Hematopoietic multipotent progenitor cell treated with erythropoietin and hydrocortisone succinate and interleukin-3 and kit ligand, for 8 days (in vitro differentiated cells): Measurements from ENCODE around the gene VPREB3.
A peak's percentile ranks its signal among the peaks of the same experiment; 100 is the strongest.

ENCODE experiments used
- DNase-seq: peaks from one replicate; pipeline ENCODE4 v3.0.0-alpha.2; 2015

Gene VPREB3

GRCh38 chr22:23782252-23782651 lies 28.0 kb upstream of the VPREB3 start:
- DNase-seq = no peak

GRCh38 chr22:23781511-23782183 lies 27.4 kb upstream of the VPREB3 start:
- DNase-seq = no peak

GRCh38 chr22:23781065-23781464 lies 26.8 kb upstream of the VPREB3 start:
- DNase-seq = no peak

GRCh38 chr22:23780146-23780748 lies 26.0 kb upstream of the VPREB3 start:
- no peak for DNase-seq

GRCh38 chr22:23779731-23780130 lies 25.5 kb upstream of the VPREB3 start:
- DNase-seq = no peak

- no peak for DNase-seq
Observed at GRCh38 chr22:23779083-23779482, 24.9 kb upstream of the VPREB3 start.

GRCh38 chr22:23778577-23778900 lies 24.3 kb upstream of the VPREB3 start:
- DNase-seq = no peak

- no peak for DNase-seq
Observed at GRCh38 chr22:23777776-23778576, 23.8 kb upstream of the VPREB3 start.

GRCh38 chr22:23775779-23776375 lies 21.7 kb upstream of the VPREB3 start:
- no peak for DNase-seq

- DNase-seq = no peak
Observed at GRCh38 chr22:23774922-23775436, 20.8 kb upstream of the VPREB3 start.

GRCh38 chr22:23774114-23774921 lies 20.1 kb upstream of the VPREB3 start:
- DNase-seq = no peak

GRCh38 chr22:23773483-23774113 lies 19.4 kb upstream of the VPREB3 start:
- no peak for DNase-seq

- peak; percentile 38 for DNase-seq
Observed at GRCh38 chr22:23772649-23773473, 18.6 kb upstream of the VPREB3 start, which contains the start of gene MMP11. Gene MMP11 (plus strand): TSS chr22:23772849. CDS start chr22:23772871, 22 bp downstream.

GRCh38 chr22:23772315-23772648 lies 18.1 kb upstream of the VPREB3 start:
- no peak for DNase-seq

GRCh38 chr22:23769321-23769965 lies 15.2 kb upstream of the VPREB3 start:
- DNase-seq = no peak

GRCh38 chr22:23767673-23768548 lies 13.7 kb upstream of the VPREB3 start, which contains the start of gene CHCHD10:
Gene CHCHD10 (minus strand): TSS chr22:23767972. CDS start chr22:23767874, 98 bp downstream.
- DNase-seq = peak; percentile 83

- DNase-seq = no peak
Observed at GRCh38 chr22:23767303-23767672, 13.1 kb upstream of the VPREB3 start.

- no peak for DNase-seq
Observed at GRCh38 chr22:23764899-23765881, 11.0 kb upstream of the VPREB3 start.
